ENCODE data around the gene CCT8L2. TPM values are rescaled to one million over a fixed set of nuclear protein-coding genes. Genes with fewer than 3 reads are reported as not detected.
"Not testable (repeated sequence)": the region's sequence is repeated elsewhere in the genome, so short reads cannot be mapped to it uniquely, and the experiment has no call there.

CCT8L2 gene
- total RNA-seq, 2 experiments from 2014 or later, result not detected

DNA sequence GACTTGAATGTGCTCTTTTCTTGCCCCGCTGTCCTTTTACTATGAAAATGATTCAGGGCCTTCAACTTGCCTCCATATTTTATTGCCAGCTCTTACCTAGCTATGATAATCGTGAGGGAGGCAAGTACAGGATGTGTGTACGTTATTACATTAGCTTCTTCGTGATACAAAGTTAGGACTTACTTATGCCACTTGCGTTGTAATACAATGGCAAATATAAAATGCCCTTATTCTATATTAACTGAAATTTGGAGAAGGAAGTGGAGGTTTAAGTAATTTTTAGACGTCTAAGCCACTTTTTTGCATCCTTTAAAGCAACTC lies 10.8 kb upstream of the CCT8L2 start:
- no peak overlapping the region for H3K4me3 Mint-ChIP-seq
- H3K36me3 Mint-ChIP-seq (ENCODE audit: low read depth), result no peaks in the 10 kb centered on the region
- peaks cover 37% of the 10 kb centered on the region for H3K27me3 Mint-ChIP-seq
- POLR2A ChIA-PET, result no interaction called here
- no peaks in the 10 kb centered on the region for H3K9me3 Mint-ChIP-seq
- no peak overlapping the region for H3K27ac Mint-ChIP-seq
- H3K4me1 Mint-ChIP-seq, result peaks cover 5% of the 10 kb centered on the region
- no peak for DNase-seq
- CTCF ChIA-PET, result no interaction called here

DNA sequence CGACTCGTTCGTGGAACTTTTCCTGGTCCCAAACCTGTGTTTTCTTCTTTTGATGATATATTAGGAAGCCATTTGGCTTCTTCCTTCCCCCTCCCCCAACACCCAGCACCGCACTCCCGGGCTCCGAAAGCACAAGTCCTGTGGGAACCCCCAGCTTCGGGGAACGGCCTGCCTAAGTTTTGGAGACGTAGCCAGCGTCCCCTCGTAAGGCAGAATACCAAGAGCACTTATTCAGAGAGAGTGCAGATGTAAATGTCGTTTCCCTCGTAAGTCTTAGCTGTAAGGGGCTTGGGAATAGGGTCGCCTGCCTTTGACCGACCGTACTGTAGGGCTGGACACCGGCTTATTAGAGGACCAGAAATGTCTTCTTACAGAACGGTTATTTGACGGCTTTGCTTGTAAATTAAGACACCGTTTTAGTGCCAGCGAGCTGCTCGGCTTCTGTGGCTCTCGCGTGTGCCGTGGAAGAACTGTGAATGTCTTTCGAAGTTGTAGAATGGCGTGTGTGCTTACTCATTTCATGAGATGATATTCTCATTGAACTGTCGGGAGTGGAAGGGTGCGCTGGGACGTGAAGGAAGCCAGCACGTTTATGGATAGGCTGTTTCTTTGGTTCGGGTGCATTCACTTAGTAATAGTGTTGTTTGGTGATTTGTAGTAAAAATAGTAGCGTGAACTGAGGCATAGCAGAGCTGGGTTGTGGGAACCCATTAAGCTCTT lies 10.3 kb upstream of the CCT8L2 start:
- peak overlapping the region; percentile 43 for H3K4me3 Mint-ChIP-seq
- H3K36me3 Mint-ChIP-seq (ENCODE audit: low read depth); POLR2A ChIA-PET; CTCF ChIA-PET; DNase-seq; H3K9me3 Mint-ChIP-seq; H3K4me1 Mint-ChIP-seq: not testable (repeated sequence)
- peaks cover 37% of the 10 kb centered on the region for H3K27me3 Mint-ChIP-seq
- peak overlapping the region; percentile 22 for H3K27ac Mint-ChIP-seq

DNA sequence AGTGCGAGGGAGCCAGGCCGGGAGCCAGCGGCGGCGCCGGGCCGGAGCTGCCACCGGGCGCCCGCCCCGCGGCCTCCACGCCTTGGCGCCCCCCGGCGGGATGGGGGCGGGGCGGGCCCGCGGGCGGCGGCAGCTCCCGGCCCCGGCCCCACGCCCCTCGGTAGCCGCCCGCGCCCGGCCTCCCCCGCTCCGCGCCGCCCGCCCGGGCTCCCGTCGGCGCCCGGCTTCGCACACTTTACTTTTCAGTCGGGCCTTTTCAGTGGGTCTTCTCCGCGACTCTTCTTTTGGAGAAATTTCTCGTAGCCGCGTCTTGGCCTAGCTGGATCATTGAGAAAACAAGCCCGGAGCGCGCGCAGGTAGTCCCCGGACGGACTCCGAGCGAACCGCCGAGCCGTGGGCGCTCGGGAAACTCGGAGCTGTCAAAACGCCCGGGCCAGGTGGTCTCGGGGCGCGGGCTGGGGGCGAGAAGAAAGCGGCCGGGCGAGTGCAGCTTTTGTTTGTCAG lies 9.7 kb upstream of the CCT8L2 start:
- H3K36me3 Mint-ChIP-seq (ENCODE audit: low read depth); H3K4me1 Mint-ChIP-seq; CTCF ChIA-PET; H3K4me3 Mint-ChIP-seq; POLR2A ChIA-PET; H3K27ac Mint-ChIP-seq; DNase-seq; H3K9me3 Mint-ChIP-seq: not testable (repeated sequence)
- peaks cover 37% of the 10 kb centered on the region for H3K27me3 Mint-ChIP-seq

DNA sequence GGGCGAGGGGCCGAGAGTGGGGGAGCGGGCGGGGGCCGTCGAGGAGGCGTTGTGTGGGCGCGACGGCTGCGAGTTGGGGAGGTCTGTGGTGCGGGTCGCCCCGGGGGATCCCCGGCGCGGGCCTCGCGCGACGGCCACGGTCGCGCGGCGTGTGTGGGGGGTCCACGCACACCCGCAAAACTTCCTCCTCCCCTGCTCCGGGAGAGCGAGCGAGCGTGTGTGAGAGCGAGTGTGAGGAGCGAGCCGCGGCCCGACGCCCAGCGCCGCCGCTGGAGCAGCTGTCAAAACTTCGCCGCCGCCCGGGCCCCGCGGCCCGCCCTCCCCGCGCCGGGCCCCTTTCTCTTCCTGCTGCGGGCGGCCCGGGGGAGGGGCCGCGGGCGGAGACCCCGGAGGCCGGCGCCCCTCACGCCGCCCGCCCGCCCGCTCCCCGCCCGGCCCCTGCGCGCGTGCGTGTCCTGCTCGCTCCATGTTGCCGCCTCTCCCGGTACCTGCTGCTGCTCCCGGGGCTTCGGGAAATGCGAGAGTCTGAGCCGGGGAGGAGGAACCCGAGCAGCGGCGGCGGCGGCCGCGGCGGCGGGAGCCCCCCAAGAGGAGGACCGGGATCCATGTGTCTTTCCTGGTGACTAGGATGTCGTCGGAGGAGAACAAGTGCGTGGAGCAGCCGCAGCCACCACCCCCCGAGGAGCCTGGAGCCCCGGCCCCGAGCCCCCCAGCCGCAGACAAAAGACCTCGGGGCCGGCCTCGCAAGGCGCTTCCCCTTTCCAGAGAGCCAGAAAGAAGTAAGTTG lies 9.0 kb upstream of the CCT8L2 start:
- CTCF ChIA-PET, result no interaction called here
- H3K4me3 Mint-ChIP-seq, result no peak overlapping the region
- H3K9me3 Mint-ChIP-seq, result no peaks in the 10 kb centered on the region
- peaks cover 37% of the 10 kb centered on the region for H3K27me3 Mint-ChIP-seq
- DNase-seq, result no peak
- POLR2A ChIA-PET, result no interaction called here
- no peaks in the 10 kb centered on the region for H3K36me3 Mint-ChIP-seq (ENCODE audit: low read depth)
- peaks cover 5% of the 10 kb centered on the region for H3K4me1 Mint-ChIP-seq
- no peak overlapping the region for H3K27ac Mint-ChIP-seq

DNA sequence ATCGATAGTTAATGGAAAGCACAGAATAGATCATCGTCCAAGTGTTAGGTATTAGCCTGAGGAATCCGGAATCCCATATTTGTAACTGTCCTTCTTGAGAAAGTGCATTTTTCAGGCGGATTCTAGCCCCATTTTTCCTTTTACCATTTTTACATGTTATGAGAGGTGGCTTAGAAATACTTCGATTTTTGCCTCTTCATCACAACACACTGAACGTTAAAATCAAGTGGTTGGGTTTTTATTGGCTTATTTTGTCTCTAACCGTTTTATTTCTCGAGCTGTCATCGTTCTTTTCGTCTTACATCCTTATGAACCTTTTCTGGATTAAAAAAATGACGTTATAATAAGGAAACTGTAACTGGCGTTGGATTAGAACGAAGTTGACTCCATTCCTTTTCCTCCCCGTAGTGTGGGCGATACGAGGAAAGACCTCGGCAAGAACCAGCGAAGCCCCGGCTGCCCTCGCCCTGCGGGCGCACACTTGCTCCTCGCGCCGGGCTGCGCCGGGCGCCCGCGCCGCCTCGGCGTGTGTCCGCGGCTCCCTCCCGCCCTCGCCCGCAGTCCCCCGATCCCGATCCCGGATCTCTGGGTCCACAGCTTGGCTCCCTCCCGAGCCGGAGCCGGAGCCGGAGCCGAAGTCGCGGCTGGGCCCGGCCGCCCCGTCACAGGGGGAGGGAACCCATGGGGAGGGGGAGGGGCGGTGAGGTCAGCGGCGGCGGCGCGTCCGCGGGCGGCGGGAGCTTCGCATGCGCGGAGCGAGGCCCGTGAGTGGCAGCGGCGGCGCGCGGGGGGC lies 8.2 kb upstream of the CCT8L2 start:
- H3K4me1 Mint-ChIP-seq; H3K4me3 Mint-ChIP-seq; H3K9me3 Mint-ChIP-seq; CTCF ChIA-PET; POLR2A ChIA-PET; H3K36me3 Mint-ChIP-seq (ENCODE audit: low read depth); DNase-seq: not testable (repeated sequence)
- Mint-ChIP-seq H3K27ac (peak overlapping the region; percentile 19), H3K27me3 (peaks cover 37% of the 10 kb centered on the region)

DNA sequence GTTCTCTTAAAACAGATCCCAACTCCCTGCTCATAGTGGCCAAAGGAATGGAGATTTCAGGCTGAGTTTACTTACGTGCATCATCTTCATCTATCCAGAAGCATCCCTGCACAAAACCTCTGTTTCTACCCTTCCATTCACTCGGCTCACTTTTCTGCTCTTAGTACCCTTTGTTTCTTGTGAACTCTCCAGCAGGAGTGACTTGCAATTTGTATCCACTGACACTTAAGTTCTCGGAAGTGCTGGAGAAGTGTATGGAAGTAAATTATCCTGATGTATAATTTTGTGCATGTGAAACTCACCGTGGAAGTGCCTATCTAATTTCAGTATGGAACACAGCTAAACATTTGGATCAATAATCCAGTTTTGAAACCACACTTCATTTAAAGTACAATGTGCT lies 7.0 kb upstream of the CCT8L2 start:
- H3K36me3 Mint-ChIP-seq (ENCODE audit: low read depth); POLR2A ChIA-PET; H3K4me1 Mint-ChIP-seq; H3K27ac Mint-ChIP-seq; H3K9me3 Mint-ChIP-seq; H3K4me3 Mint-ChIP-seq; CTCF ChIA-PET; DNase-seq: not testable (repeated sequence)
- peaks cover 36% of the 10 kb centered on the region for H3K27me3 Mint-ChIP-seq

DNA sequence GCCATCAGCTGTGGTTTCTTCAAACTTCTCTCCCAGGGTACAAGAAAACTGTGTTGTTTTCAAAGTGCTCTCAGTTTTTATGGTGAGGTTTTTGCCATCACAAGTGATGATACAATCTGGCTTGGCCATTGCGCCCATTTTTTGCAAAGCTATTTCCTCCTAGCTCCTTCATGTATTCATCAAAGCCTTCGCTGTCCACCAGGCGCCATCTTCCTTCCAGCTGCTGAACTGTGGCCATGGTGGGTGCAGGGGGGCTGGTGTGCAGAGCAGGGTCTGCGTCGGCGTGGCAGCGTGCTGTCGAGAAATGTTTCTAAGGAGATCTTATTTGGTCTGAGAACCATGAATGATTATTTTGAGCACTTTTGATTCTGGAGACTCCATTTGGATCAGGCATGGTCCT lies 2.6 kb upstream of the CCT8L2 start:
- H3K27me3 Mint-ChIP-seq, result peaks cover 10% of the 10 kb centered on the region
- H3K36me3 Mint-ChIP-seq (ENCODE audit: low read depth); DNase-seq; H3K4me3 Mint-ChIP-seq; H3K27ac Mint-ChIP-seq; POLR2A ChIA-PET; CTCF ChIA-PET; H3K4me1 Mint-ChIP-seq; H3K9me3 Mint-ChIP-seq: not testable (repeated sequence)

DNA sequence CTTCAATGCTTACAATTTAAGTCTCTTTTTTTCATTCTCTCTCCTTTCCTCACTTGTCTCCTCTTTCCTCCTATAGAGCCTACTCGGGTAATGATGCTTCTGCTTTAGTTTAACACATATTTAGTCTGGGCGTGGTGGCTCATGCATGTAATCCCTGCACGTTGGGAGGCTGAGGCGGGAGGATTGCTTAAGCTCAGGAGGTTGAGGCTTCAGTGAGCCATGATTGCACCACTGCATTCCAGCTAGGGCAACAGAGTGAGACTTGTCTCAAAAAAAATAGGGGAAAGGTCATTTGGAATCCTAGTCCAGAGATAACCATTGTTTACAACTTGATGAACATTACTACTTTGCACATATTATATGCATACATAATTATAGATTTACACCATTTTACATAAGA lies 1.4 kb upstream of the CCT8L2 start:
- Mint-ChIP-seq H3K9me3 (no peaks in the 10 kb centered on the region), H3K27ac (no peak overlapping the region), H3K36me3 (ENCODE audit: low read depth) (no peaks in the 10 kb centered on the region), H3K4me1 (no peaks in the 10 kb centered on the region), H3K27me3 (no peaks in the 10 kb centered on the region), H3K4me3 (no peak overlapping the region)
- POLR2A ChIA-PET, result no interaction called here
- no peak for DNase-seq
- CTCF ChIA-PET, result no interaction called here

DNA sequence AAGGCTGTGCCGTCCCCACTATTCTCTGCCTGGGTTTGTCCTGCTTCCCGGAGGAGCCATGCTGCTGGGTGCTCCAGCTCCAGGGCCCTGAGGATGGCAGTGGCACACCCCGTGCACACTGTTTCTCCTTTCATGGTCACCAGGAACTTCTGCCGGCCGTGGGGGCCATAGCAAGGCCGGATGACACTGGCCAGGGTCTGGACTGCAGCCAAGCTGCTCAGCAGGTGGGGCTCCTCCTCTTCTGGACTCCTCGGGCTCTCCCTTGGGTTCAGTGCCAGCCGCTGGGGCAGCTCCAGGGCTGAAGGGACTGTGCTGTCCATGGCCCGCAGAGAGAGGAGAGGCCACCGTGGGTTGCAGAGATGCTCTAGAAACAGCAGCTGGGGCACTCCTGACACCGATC lies 379 bp downstream of the CCT8L2 start:
- H3K4me3 Mint-ChIP-seq; CTCF ChIA-PET; H3K36me3 Mint-ChIP-seq (ENCODE audit: low read depth); H3K9me3 Mint-ChIP-seq; DNase-seq; H3K27ac Mint-ChIP-seq; H3K4me1 Mint-ChIP-seq; POLR2A ChIA-PET; H3K27me3 Mint-ChIP-seq: not testable (repeated sequence)

DNA sequence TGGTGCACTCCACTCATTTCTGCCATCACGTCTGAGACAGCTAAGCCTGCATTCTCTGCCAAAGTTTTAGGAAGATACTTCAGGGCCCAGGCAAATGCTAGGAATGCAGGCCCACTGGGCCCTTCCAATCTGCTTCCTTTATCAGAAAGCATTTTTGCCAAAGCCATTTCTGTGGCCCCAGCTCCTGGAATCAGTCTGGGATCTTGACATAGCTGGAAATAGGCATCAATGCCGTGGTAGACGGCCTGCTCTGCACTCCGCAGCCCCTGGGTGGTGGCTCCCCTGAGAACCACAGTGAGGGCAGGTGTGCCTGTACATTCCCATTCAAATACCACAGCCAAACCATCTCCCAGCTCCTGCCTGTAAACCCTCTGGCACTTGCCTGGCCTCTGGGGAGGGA lies 1.5 kb downstream of the CCT8L2 start:
- H3K36me3 Mint-ChIP-seq (ENCODE audit: low read depth); H3K4me1 Mint-ChIP-seq; H3K4me3 Mint-ChIP-seq; DNase-seq; H3K27me3 Mint-ChIP-seq; CTCF ChIA-PET; H3K27ac Mint-ChIP-seq; POLR2A ChIA-PET; H3K9me3 Mint-ChIP-seq: not testable (repeated sequence)

DNA sequence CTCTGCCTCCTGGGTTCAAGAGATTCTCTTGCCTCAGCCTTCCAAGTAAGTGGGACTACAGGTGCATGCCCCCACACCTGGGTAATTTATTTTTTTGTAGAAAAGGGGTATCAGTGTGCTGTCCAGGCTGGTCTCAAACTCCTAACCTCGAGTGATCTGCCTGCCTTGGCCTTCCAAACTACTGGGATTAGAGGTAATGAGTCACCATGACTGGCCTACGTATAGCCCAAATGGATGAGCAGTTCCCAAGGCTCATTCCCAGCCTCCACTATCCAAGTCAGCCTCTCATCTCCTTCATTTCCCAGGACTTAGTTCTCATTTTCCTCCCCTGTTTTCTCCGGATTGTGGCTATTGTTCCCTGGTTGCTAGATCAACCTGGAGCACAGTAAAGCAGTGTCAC lies 5.6 kb downstream of the CCT8L2 start:
- H3K9me3 Mint-ChIP-seq, result no peaks in the 10 kb centered on the region
- H3K27me3 Mint-ChIP-seq, result no peaks in the 10 kb centered on the region
- CTCF ChIA-PET, result no interaction called here
- POLR2A ChIA-PET, result no interaction called here
- DNase-seq, result no peak
- H3K27ac Mint-ChIP-seq, result no peak overlapping the region
- no peaks in the 10 kb centered on the region for H3K36me3 Mint-ChIP-seq (ENCODE audit: low read depth)
- H3K4me3 Mint-ChIP-seq, result no peak overlapping the region
- H3K4me1 Mint-ChIP-seq, result no peaks in the 10 kb centered on the region

DNA sequence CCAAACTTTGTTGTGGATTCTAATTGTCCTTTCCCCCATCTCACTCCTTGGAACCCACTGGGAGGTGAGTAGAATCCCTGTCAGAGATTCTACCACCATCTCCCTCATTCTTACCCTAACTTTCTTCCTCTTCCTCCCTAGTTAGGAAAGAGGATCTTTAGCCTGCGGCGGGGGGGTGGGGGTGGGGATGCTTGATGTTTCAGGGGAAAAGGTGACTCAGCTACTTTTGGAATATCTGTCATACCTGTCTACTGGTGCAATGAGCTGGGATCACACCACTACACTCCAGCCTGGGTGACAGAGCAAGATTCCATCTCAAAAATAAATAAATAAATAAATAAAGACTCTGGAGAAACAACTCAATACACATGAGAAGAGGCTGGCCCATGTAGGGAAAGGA lies 6.4 kb downstream of the CCT8L2 start:
- H3K27me3 Mint-ChIP-seq, result no peaks in the 10 kb centered on the region
- POLR2A ChIA-PET, result no interaction called here
- CTCF ChIA-PET, result no interaction called here
- DNase-seq, result no peak
- H3K36me3 Mint-ChIP-seq (ENCODE audit: low read depth), result no peaks in the 10 kb centered on the region
- no peak overlapping the region for H3K4me3 Mint-ChIP-seq
- H3K4me1 Mint-ChIP-seq, result no peaks in the 10 kb centered on the region
- H3K27ac Mint-ChIP-seq, result no peak overlapping the region
- no peaks in the 10 kb centered on the region for H3K9me3 Mint-ChIP-seq

DNA sequence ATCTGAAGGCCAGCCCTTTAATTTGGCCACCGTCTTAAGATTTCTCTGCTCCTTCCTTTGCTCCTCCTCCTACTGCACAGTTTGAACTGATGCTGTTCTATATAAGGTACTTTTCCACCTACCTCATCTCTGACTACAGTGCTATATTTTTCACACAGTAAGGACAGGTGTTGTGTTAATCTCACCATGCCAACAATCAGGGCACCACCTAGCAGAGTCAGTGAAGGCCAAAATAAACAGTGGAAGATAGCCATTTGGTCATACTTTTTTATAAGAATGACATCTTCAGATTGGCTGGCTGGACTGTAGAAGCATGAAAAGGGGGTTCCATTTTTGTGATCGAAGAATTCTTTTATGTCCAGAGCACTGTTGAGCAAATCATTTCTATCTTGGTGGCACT lies 11.7 kb downstream of the CCT8L2 start:
- H3K4me1 Mint-ChIP-seq; CTCF ChIA-PET; H3K27ac Mint-ChIP-seq; H3K27me3 Mint-ChIP-seq; H3K36me3 Mint-ChIP-seq (ENCODE audit: low read depth); POLR2A ChIA-PET; DNase-seq; H3K9me3 Mint-ChIP-seq; H3K4me3 Mint-ChIP-seq: not testable (repeated sequence)

All from activated CD4-positive, alpha-beta T cell treated with anti-CD3 and anti-CD28 coated beads, Interleukin-2, amount 10 ng/mL, durations not matched to agents 7 days and 5 days (primary cell).